GM12878 (cell line): ENCODE measurements around the gene CEP19. TPM values are rescaled to one million over a fixed set of nuclear protein-coding genes. Genes with fewer than 3 reads are reported as not detected.

Experiments
- ATAC-seq: fragments of 200-7000 bp; cut with Tn5 transposase; 3 replicates; pipeline ENCODE4 v1.9.1; 2020; ENCODE audit warnings: mild to moderate bottlenecking, moderate library complexity
- BruUV-seq: library from RNA; stranded (reverse); fragments of 400-500 nt; replicated peaks from 2 replicates; lab custom pipeline; 2021; lab: Mats Ljungman, UMichigan
- CTCF ChIA-PET: fragments of 300-600 bp; sonication (Branson Sonifier 250); formaldehyde crosslinking; extraction: SDS; loops from one replicate; lab custom pipeline; 2021; ENCODE audit warnings: inconsistent platforms; lab: Yijun Ruan, JAX
- POLR2A ChIA-PET: fragments of 350-600 bp; formaldehyde crosslinking; extraction: SDS; loops from one replicate; lab custom pipeline; 2021; ENCODE audit warnings: inconsistent platforms; lab: Charles Lee
- RAD21 ChIA-PET: fragments of 300-600 bp; sonication (Branson Sonifier 250); formaldehyde crosslinking; loops from one replicate; lab custom pipeline; 2023; ENCODE audit warnings: antibody characterized with exemption; ENCODE audit not compliant: unreplicated experiment; lab: Charles Lee
- SMC1A ChIA-PET: fragments of 300-600 bp; sonication (Branson Sonifier 250); formaldehyde crosslinking; loops from one replicate; lab custom pipeline; 2023; ENCODE audit not compliant: unreplicated experiment, uncharacterized antibody; lab: Charles Lee
- DNase-seq: peaks from one replicate; pipeline ENCODE4 v3.0.0-alpha.2; 2011; ENCODE audit warnings: low read depth, low spot score
- FAIRE-seq: peaks from 3 replicates; lab custom pipeline; 2011; peaks lifted over from hg19 to GRCh38; lab: Jason Lieb, UNC
- H2AFZ ChIP-seq: 2 replicates; pipeline ENCODE4 v1.6.0; 2011; ENCODE audit warnings: low read depth, low read length, control low read depth; ENCODE audit not compliant: control insufficient read depth
- H3K27ac ChIP-seq: 2 replicates; pipeline ENCODE4 v1.5.1; 2011; ENCODE audit warnings: control low read depth; ENCODE audit not compliant: control insufficient read depth, insufficient read depth
- H3K27me3 ChIP-seq, 2 experiments: replicated peaks in 1 of 2; 2 replicates each; pipeline versions ENCODE4 v1.6.0 to v1.6.1; 2011; ENCODE audit warnings: low read length in 1 of 2; ENCODE audit not compliant: control insufficient read depth in 2 of 2, insufficient read depth in 2 of 2
- H3K36me3 ChIP-seq, 2 experiments: 2 replicates each; pipeline ENCODE4 v1.5.1; 2011; ENCODE audit warnings: low read length in 1 of 2; ENCODE audit not compliant: control insufficient read depth in 2 of 2, insufficient read depth in 2 of 2
- H3K4me1 ChIP-seq: 2 replicates; pipeline ENCODE4 v1.6.1; 2011; ENCODE audit warnings: mild to moderate bottlenecking, low read length, moderate library complexity, mixed read lengths; ENCODE audit not compliant: control insufficient read depth, insufficient read depth
- H3K4me2 ChIP-seq: 2 replicates; pipeline ENCODE4 v1.6.0; 2011; ENCODE audit warnings: control low read depth; ENCODE audit not compliant: control insufficient read depth, insufficient read depth
- H3K4me3 ChIP-seq: fragments of 200-600 bp; sonication (generic); 2 replicates; pipeline ENCODE4 v1.5.1; 2016
- H3K79me2 ChIP-seq: 2 replicates; pipeline ENCODE4 v1.6.0; 2011; ENCODE audit warnings: low read length; ENCODE audit not compliant: control insufficient read depth, insufficient read depth
- H3K9ac ChIP-seq: 2 replicates; pipeline ENCODE4 v1.8.0; 2011; ENCODE audit warnings: low read length, control low read depth, mixed read lengths; ENCODE audit not compliant: control insufficient read depth, insufficient read depth
- H3K9me3 ChIP-seq: replicated peaks from 3 replicates; pipeline ENCODE4 v1.5.1; 2011; ENCODE audit warnings: mild to moderate bottlenecking, low read length; ENCODE audit not compliant: control insufficient read depth, insufficient read depth
- H4K20me1 ChIP-seq: 2 replicates; pipeline ENCODE4 v1.6.0; 2011; ENCODE audit not compliant: control insufficient read depth, insufficient read depth
- BCL11A ChIP-seq: IDR thresholded peaks from 2 replicates; pipeline ENCODE4 v1.6.1; 2011; ENCODE audit warnings: low read depth, low read length
- CBX5 ChIP-seq: sonication (generic); IDR thresholded peaks from 2 replicates; pipeline ENCODE4 v1.6.1; 2016; ENCODE audit warnings: low read depth, moderate library complexity, mild to moderate bottlenecking, inconsistent platforms
- CHD4 ChIP-seq: fragments of 200-600 bp; sonication (generic); IDR thresholded peaks from 2 replicates; pipeline ENCODE4 v1.6.1; 2016; ENCODE audit warnings: mild to moderate bottlenecking
- CREM ChIP-seq: IDR thresholded peaks from 2 replicates; pipeline ENCODE4 v1.6.1; 2014; ENCODE audit warnings: antibody characterized with exemption, low read depth
- EZH2 ChIP-seq: IDR thresholded peaks from 2 replicates; pipeline ENCODE4 v1.6.1; 2012; ENCODE audit warnings: low read depth, mild to moderate bottlenecking, control low read depth, inconsistent platforms, low read length, borderline replicate concordance; ENCODE audit not compliant: control insufficient read depth
- FOXM1 ChIP-seq: IDR thresholded peaks from 2 replicates; pipeline ENCODE4 v1.6.1; 2012; ENCODE audit warnings: low read depth, mild to moderate bottlenecking, inconsistent platforms, low read length, moderate library complexity
- MYC ChIP-seq: IDR thresholded peaks from 2 replicates; pipeline ENCODE4 v1.6.1; 2011; ENCODE audit warnings: mild to moderate bottlenecking, low read length, moderate library complexity, inconsistent platforms; ENCODE audit not compliant: insufficient read depth, insufficient replicate concordance, insufficient read length, severe bottlenecking
- NR2C2 ChIP-seq: IDR thresholded peaks from 2 replicates; pipeline ENCODE4 v1.6.1; 2011; ENCODE audit warnings: borderline replicate concordance, low read depth; ENCODE audit not compliant: control insufficient read depth, insufficient read length
- PAX5 ChIP-seq: IDR thresholded peaks from 2 replicates; pipeline ENCODE4 v1.6.1; 2011; ENCODE audit warnings: low read depth, low read length, borderline replicate concordance
- POLR2AphosphoS2 ChIP-seq: IDR thresholded peaks from 2 replicates; pipeline ENCODE4 v1.6.1; 2011; ENCODE audit warnings: low read depth, mild to moderate bottlenecking, low read length, improper control_type of control experiment, moderate library complexity
- POLR2AphosphoS5 ChIP-seq: IDR thresholded peaks from 2 replicates; pipeline ENCODE4 v1.6.1; 2011; ENCODE audit warnings: mild to moderate bottlenecking, low read length, inconsistent platforms
- SIX5 ChIP-seq: IDR thresholded peaks from 2 replicates; pipeline ENCODE4 v1.6.1; 2011; ENCODE audit warnings: mild to moderate bottlenecking, low read depth, low read length, moderate library complexity; ENCODE audit not compliant: severe bottlenecking
- SREBF1 ChIP-seq: IDR thresholded peaks from 2 replicates; pipeline ENCODE4 v1.6.1; 2012; ENCODE audit warnings: mild to moderate bottlenecking, low read length
- SRF ChIP-seq, 2 experiments: IDR thresholded peaks; 2 replicates each; pipeline ENCODE4 v1.6.1; 2011; ENCODE audit warnings: low read depth in 2 of 2, low read length in 2 of 2, mild to moderate bottlenecking in 1 of 2, moderate library complexity in 1 of 2
- ZNF24 ChIP-seq: fragments of 450-650 bp; IDR thresholded peaks from 2 replicates; pipeline ENCODE4 v1.6.1; 2017; ENCODE audit warnings: antibody characterized with exemption, mild to moderate bottlenecking
- ZNF687 ChIP-seq: fragments of 450-650 bp; IDR thresholded peaks from 2 replicates; pipeline ENCODE4 v1.6.1; 2017; ENCODE audit warnings: mild to moderate bottlenecking, moderate library complexity
- WGBS: methylation state at CpG from one replicate; pipeline ENCODE4 v1.1.6; 2016; ENCODE audit warnings: low lambda C conversion rate; ENCODE audit not compliant: insufficient replicate concordance, insufficient coverage; ENCODE audit errors: missing lambda C conversion rate; 5-methylcytosine and 5-hydroxymethylcytosine counted together
- in situ Hi-C: fragments of 300-500 bp; cut with MboI; formaldehyde crosslinking; loops from 9 replicates; pipeline ENCODE4 v1.14.3; 2018; ENCODE audit warnings: mixed read lengths
- intact Hi-C: fragments of 100-400 bp; cut with micrococcal nuclease; formaldehyde crosslinking; loops from one replicate; pipeline ENCODE4 v1.14.2; 2022; ENCODE audit not compliant: unreplicated experiment
- polyA plus RNA-seq, 11 experiments: library from polyadenylated mRNA; depleted of rRNA in 4 of 11; unstranded in 6 of 11; stranded (reverse) in 5 of 11; fragments of >200 nt; fragmentation: Nextera tagmentation in 4 of 11; fragmentation: Illumina TruSeq in 1 of 11; extraction: Ambion mirVana in 4 of 11; extraction: Trizol in 1 of 11; gene quantifications; 1 replicate in 1 of 11; 2 replicates in 10 of 11; pipeline versions ENCODE4 v1.2.1 to v1.2.3, GENCODE V29; 2011 to 2016; ENCODE audit warnings: inconsistent platforms in 2 of 11, missing spikeins in 2 of 11, low read depth in 1 of 11
- total RNA-seq, 4 experiments: library from RNA; depleted of rRNA in 3 of 4; stranded (reverse); fragments of >200 nt in 3 of 4; fragmentation: Illumina TruSeq in 1 of 4; extraction: Trizol in 1 of 4; gene quantifications; 2 replicates each; pipeline versions ENCODE4 v1.2.1 to v1.2.3, GENCODE V29; 2013 to 2021
- TF ChIP-seq, protein P1 (sequence below): fragments of 450-650 bp; IDR thresholded peaks from 2 replicates; pipeline ENCODE4 v1.6.1; 2018; ENCODE audit warnings: borderline replicate concordance, mild to moderate bottlenecking; ENCODE audit not compliant: partially characterized antibody
- TF ChIP-seq, protein P2 (sequence below): IDR thresholded peaks from 2 replicates; pipeline ENCODE4 v1.6.1; 2012; ENCODE audit warnings: low read depth, low read length, improper control_type of control experiment

Gene CEP19
- total and polyA plus RNA-seq, 10 of the 15 experiments (the other 5 are each of a cell fraction or from before 2014, with no cell fraction given), result 1.9 to 5.9 (median 2.7) TPM

DNA sequence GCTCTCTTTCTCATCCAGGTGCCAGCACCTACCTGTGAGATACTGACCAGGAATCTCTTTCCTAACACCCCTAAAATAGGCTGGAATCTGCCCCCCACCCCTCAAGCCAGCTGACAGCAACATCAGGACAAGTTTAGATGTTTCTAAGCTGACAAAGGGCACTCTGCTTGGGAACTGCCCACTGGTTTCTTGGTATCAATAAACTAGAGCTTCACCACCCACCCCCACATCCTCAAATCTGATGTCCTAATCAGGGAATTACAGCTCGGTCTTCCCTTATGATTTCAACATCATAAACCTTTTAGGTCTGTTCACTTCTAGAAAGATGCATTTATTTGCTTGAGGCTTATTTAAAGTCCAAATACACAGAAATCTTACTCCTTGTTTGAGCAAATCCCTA, 34.7 kb downstream of the CEP19 start:
- no peak for ATAC-seq
- Histone ChIP-seq H3K4me3 (no peak overlapping the region), H3K27ac (no peak overlapping the region), H3K4me2 (no peak overlapping the region), H3K79me2 (no peaks in the 10 kb centered on the region), H3K4me1 (no peaks in the 10 kb centered on the region), H4K20me1 (no peaks in the 10 kb centered on the region), H3K9me3 (no peaks in the 10 kb centered on the region), H3K36me3 (no peaks in the 10 kb centered on the region), H3K27me3 (no peaks in the 10 kb centered on the region), H2AFZ (no peak overlapping the region), H3K9ac (no peak overlapping the region)
- BruUV-seq, result no TSS peak
- no peak for FAIRE-seq
- ChIA-PET POLR2A (interaction anchor here (0.5 to 1.1 kb wide), 2 partner anchors 68 to 130 kb away, joined by 3 read pairs; no protein-coding TSS in a partner anchor), RAD21 (interaction anchor here (1.2 to 1.8 kb wide), 2 partner anchors 10 to 68 kb away, joined by 5 to 6 read pairs; no protein-coding TSS in a partner anchor), CTCF (interaction anchor here (0.6 to 2.1 kb wide), 7 partner anchors 10 to 268 kb away, joined by 3 to 13 read pairs (median 4); no protein-coding TSS in a partner anchor), SMC1A (interaction anchor here (0.9 to 2.2 kb wide), 9 partner anchors 11 to 254 kb away, joined by 3 to 18 read pairs (median 4); partner anchors contain the start of gene NRROS)
- DNase-seq, result no peak
- intact Hi-C loops, result no loop called here
- 93% methylated on average over 1 of the region's 1 CpG for WGBS
- in situ Hi-C loops, result no loop called here
- TF ChIP-seq POLR2AphosphoS2 (no peak), SREBF1 (no peak), FOXM1 (no peak), SIX5 (no peak), MYC (no peak), NR2C2 (no peak), EZH2 (no peak), CBX5 (no peak), PAX5 (no peak), BCL11A (no peak), CHD4 (no peak), SRF (IDR thresholded peaks at IDR 0.05; ENCODE audit: low read depth in 2 of 2, low read length in 2 of 2) (no peak), ZNF24 (no peak), CREM (no peak), ZNF687 (no peak), POLR2AphosphoS5 (no peak)
- TF ChIP-seq, protein P1, sequence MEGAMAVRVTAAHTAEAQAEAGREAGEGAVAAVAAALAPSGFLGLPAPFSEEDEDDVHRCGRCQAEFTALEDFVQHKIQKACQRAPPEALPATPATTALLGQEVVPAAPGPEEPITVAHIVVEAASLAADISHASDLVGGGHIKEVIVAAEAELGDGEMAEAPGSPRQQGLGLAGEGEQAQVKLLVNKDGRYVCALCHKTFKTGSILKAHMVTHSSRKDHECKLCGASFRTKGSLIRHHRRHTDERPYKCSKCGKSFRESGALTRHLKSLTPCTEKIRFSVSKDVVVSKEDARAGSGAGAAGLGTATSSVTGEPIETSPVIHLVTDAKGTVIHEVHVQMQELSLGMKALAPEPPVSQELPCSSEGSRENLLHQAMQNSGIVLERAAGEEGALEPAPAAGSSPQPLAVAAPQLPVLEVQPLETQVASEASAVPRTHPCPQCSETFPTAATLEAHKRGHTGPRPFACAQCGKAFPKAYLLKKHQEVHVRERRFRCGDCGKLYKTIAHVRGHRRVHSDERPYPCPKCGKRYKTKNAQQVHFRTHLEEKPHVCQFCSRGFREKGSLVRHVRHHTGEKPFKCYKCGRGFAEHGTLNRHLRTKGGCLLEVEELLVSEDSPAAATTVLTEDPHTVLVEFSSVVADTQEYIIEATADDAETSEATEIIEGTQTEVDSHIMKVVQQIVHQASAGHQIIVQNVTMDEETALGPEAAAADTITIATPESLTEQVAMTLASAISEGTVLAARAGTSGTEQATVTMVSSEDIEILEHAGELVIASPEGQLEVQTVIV, result no peak
- TF ChIP-seq, protein P2, sequence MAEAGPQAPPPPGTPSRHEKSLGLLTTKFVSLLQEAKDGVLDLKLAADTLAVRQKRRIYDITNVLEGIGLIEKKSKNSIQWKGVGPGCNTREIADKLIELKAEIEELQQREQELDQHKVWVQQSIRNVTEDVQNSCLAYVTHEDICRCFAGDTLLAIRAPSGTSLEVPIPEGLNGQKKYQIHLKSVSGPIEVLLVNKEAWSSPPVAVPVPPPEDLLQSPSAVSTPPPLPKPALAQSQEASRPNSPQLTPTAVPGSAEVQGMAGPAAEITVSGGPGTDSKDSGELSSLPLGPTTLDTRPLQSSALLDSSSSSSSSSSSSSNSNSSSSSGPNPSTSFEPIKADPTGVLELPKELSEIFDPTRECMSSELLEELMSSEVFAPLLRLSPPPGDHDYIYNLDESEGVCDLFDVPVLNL, result no peak
